MCF 10A (cell line): ENCODE measurements around the gene CHST1. TPM values are rescaled to one million over a fixed set of nuclear protein-coding genes. Genes with fewer than 3 reads are reported as not detected.

ENCODE experiments used
- BruUV-seq: library from RNA; stranded (reverse); fragments of 400-500 nt; replicated peaks from 2 replicates; lab custom pipeline; 2021; lab: Mats Ljungman, UMichigan
- CTCF ChIA-PET: fragments of 300-600 bp; sonication (Branson Sonifier 250); formaldehyde crosslinking; extraction: SDS; loops from one replicate; lab custom pipeline; 2021; ENCODE audit warnings: antibody characterized with exemption, inconsistent platforms; lab: Yijun Ruan, JAX
- POLR2A ChIA-PET: fragments of 300-600, 350-650 bp; sonication (Branson Sonifier 250); formaldehyde crosslinking; extraction: SDS; loops from one replicate; lab custom pipeline; 2020; ENCODE audit warnings: antibody characterized with exemption, inconsistent platforms; lab: Yijun Ruan, JAX
- DNase-seq: peaks from one replicate; pipeline ENCODE4 v3.0.0-alpha.2; 2018; ENCODE audit not compliant: unreplicated experiment
- H3K27ac Mint-ChIP-seq: one replicate; pipeline ENCODE4 v1.8.0; 2022; ENCODE audit warnings: mild to moderate bottlenecking, low read depth, mixed read lengths; ENCODE audit not compliant: unreplicated experiment
- H3K27me3 Mint-ChIP-seq: one replicate; pipeline ENCODE4 v1.8.0; 2022; ENCODE audit warnings: mixed read lengths; ENCODE audit not compliant: insufficient read depth, unreplicated experiment
- H3K36me3 Mint-ChIP-seq: one replicate; pipeline ENCODE4 v1.8.0; 2022; ENCODE audit warnings: mild to moderate bottlenecking, moderate library complexity, mixed read lengths; ENCODE audit not compliant: insufficient read depth, unreplicated experiment
- H3K4me1 Mint-ChIP-seq: one replicate; pipeline ENCODE4 v1.8.0; 2022; ENCODE audit warnings: mixed read lengths; ENCODE audit not compliant: insufficient read depth, unreplicated experiment
- H3K4me3 Mint-ChIP-seq: one replicate; pipeline ENCODE4 v1.8.0; 2022; ENCODE audit warnings: mild to moderate bottlenecking, moderate library complexity, mixed read lengths; ENCODE audit not compliant: unreplicated experiment
- H3K9me3 Mint-ChIP-seq: one replicate; pipeline ENCODE4 v1.8.0; 2022; ENCODE audit warnings: mixed read lengths; ENCODE audit not compliant: unreplicated experiment
- intact Hi-C: fragments of 100-400 bp; cut with micrococcal nuclease; formaldehyde crosslinking; loops from 2 replicates; pipeline ENCODE4 v1.14.1; 2022
- total RNA-seq: library from RNA; stranded (reverse); gene quantifications from 2 replicates; pipeline ENCODE4 v1.2.3, GENCODE V29; 2022
- TF ChIP-seq, protein P1 (sequence below): fragments of 200-600 bp; IDR thresholded peaks from one replicate; pipeline ENCODE4 v1.8.0; 2022; ENCODE audit warnings: antibody characterized with exemption, mild to moderate bottlenecking; ENCODE audit not compliant: unreplicated experiment

CHST1 gene
- total RNA-seq, 1 experiment from 2014 or later, result not detected

DNA sequence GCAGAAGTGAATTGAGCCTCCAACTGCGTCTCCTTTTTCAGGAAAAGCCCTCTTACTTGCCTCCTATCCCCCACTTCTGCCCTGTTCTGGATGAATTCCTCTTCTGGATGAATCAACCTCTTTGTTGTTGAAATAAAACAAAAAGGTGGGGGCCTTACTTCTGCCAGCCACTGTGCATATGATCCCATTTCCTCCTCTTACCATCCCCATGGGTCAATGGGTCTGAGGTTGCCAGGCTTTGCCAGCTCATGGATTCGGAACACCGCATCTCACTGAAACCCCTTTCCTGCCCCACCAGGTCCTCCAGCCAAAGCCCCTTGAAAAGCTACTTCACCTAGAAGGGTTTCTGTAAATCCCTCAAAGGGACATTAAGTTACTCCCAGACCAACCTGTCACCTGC, 3.7 kb upstream of the CHST1 start:
- DNase-seq, result no peak
- H3K4me3 Mint-ChIP-seq, result no peak overlapping the region
- TF ChIP-seq, protein P1, sequence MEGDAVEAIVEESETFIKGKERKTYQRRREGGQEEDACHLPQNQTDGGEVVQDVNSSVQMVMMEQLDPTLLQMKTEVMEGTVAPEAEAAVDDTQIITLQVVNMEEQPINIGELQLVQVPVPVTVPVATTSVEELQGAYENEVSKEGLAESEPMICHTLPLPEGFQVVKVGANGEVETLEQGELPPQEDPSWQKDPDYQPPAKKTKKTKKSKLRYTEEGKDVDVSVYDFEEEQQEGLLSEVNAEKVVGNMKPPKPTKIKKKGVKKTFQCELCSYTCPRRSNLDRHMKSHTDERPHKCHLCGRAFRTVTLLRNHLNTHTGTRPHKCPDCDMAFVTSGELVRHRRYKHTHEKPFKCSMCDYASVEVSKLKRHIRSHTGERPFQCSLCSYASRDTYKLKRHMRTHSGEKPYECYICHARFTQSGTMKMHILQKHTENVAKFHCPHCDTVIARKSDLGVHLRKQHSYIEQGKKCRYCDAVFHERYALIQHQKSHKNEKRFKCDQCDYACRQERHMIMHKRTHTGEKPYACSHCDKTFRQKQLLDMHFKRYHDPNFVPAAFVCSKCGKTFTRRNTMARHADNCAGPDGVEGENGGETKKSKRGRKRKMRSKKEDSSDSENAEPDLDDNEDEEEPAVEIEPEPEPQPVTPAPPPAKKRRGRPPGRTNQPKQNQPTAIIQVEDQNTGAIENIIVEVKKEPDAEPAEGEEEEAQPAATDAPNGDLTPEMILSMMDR, result no peak
- H3K36me3 Mint-ChIP-seq, result no peaks in the 10 kb centered on the region
- peaks cover 28% of the 10 kb centered on the region for H3K27me3 Mint-ChIP-seq
- H3K9me3 Mint-ChIP-seq, result no peaks in the 10 kb centered on the region
- H3K4me1 Mint-ChIP-seq, result no peaks in the 10 kb centered on the region
- ChIA-PET POLR2A (interaction anchor here (0.6 kb wide), 1 partner anchor 536 kb away, joined by 3 read pairs; no protein-coding TSS in a partner anchor), CTCF (interaction anchor here (0.9 to 4.4 kb wide), 4 partner anchors 12 to 118 kb away, joined by 3 to 24 read pairs (median 10); no protein-coding TSS in a partner anchor)
- intact Hi-C loops, result no loop called here
- H3K27ac Mint-ChIP-seq, result no peak overlapping the region
- BruUV-seq, result no TSS peak

DNA sequence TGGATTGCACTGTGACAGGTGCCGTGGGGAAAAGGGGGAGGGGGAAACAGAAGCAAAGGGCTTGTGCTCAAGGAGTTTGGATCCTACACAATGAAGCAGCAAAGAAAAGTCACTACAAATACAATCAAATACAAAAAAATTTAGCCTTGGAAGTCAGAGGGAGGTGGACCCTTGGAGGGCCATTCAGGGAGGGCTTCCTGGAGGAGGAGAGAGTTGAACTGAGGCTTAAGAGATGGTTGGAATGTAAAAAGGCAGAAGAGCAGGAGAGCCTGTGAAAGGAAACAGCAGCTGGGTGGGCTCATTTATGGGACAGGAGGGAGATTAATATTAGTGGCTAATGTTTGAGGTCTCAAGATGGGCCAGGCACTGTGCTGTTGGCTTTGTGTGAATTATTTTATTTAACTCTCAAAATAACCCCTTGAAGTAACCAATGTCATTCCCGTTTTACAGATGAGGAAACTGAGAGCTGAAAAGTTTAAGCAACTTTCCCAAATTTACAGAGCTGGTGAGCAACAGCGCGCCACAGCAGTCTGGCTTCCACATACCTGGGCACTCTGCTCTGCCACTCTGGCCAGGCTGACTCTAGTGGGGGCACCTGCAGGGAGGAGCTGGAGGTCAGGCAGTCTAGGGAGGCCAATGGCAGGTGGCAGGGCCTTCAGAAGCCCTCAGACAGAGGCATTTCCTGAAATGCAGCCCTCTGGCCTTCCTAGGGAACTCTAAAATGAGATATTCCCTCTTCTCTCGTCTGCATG, 2.7 kb upstream of the CHST1 start:
- no peak overlapping the region for H3K27ac Mint-ChIP-seq
- no TSS peak for BruUV-seq
- POLR2A ChIA-PET, result no interaction called here
- H3K27me3 Mint-ChIP-seq, result peaks cover 34% of the 10 kb centered on the region
- intact Hi-C loops, result no loop called here
- no peak overlapping the region for H3K4me3 Mint-ChIP-seq
- CTCF ChIA-PET, result interaction anchor here (2.8 to 4.4 kb wide), 2 partner anchors 13 to 103 kb away, joined by 12 to 24 read pairs; no protein-coding TSS in a partner anchor
- no peaks in the 10 kb centered on the region for H3K4me1 Mint-ChIP-seq
- no peak for DNase-seq
- no peaks in the 10 kb centered on the region for H3K9me3 Mint-ChIP-seq
- H3K36me3 Mint-ChIP-seq, result no peaks in the 10 kb centered on the region
- TF ChIP-seq, protein P1, result no peak

DNA sequence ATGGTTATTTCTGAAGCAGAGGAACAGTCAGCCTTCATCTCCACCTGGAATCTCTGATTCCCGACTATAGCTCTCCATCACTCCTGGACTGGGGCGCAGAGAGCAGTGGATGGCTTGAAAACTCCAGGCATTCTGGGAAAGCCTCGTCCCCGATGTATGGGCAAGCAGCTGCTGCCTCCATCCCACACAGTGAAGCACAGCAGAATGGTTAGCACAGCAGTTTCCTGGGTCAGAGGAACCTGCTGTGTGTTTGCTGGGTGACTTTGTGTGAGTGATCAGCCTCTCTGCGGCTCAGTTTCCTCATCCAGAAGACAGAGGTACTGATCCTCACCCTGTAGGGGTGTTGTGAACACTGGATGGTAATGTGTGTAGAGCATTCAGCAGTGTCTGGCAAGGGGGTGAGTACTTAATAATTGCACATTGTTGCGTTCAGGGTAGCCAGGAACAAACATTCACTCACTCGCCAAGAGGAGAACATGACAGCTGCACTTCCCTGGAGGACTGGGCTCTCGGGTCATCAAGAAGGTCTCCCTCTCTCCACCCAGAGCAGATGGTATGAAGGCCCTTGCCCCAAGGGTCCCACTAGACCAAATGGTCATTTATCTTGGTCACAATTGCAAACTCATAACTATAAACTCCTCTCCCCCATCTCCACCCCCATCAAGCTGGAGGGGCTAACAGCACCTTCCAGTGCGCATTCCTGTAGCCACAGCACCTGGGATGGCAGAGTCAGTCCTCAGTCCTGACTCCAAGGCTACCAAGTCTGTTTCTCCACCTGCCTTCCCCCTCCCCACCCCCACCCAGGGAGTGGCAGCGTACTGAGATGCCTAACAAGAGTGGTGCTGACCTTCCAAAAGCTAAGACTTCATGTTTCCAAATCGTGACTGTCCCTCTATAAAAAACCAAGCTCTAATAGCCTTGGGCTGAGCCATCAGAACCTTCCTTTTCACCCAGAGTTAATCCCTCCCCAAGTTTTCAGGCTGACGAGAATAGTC, 1.5 kb upstream of the CHST1 start:
- CTCF ChIA-PET, result interaction anchor here (0.6 to 4.4 kb wide), 5 partner anchors 11 to 588 kb away, joined by 3 to 24 read pairs (median 3); no protein-coding TSS in a partner anchor
- POLR2A ChIA-PET, result no interaction called here
- no peak overlapping the region for H3K4me3 Mint-ChIP-seq
- H3K9me3 Mint-ChIP-seq, result no peaks in the 10 kb centered on the region
- no peaks in the 10 kb centered on the region for H3K36me3 Mint-ChIP-seq
- BruUV-seq, result no TSS peak
- TF ChIP-seq, protein P1, result no peak
- DNase-seq, result no peak
- peaks cover 41% of the 10 kb centered on the region for H3K27me3 Mint-ChIP-seq
- H3K4me1 Mint-ChIP-seq, result no peaks in the 10 kb centered on the region
- intact Hi-C loops, result no loop called here
- H3K27ac Mint-ChIP-seq, result no peak overlapping the region
